ENCODE measurements around the gene GPD1. TPM values are rescaled to one million over a fixed set of nuclear protein-coding genes. Genes with fewer than 3 reads are reported as not detected.

The GPD1 gene
- polyA plus RNA-seq, 12 donors, result 13.8 to 82.5 (median 54.2) TPM; not detected in 1

- DNase-seq, result no peak
Measured at GRCh38 chr12:50090391-50090790, 13.4 kb upstream of the GPD1 start.

DNA sequence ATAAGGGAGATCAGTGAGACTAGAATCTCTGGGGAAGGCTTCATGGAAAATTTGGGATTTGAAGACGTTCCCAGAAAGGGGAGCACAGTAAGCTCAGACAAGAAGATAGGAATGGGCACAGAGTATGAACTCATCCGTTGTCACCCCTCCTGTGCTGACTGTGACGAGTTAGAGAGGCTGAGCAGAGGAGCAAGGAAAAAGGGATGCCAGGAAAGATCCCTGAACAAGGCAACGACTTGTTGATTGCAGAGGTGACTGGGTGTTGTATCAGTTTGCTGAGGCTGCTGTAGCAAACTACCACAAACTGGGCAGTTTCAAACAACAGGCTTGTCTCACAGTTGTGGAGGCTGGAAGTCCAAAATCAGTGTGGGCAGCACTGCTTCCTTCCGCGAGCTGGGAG lies 5.9 kb upstream of the GPD1 start:
- DNase-seq, result no peak

DNA sequence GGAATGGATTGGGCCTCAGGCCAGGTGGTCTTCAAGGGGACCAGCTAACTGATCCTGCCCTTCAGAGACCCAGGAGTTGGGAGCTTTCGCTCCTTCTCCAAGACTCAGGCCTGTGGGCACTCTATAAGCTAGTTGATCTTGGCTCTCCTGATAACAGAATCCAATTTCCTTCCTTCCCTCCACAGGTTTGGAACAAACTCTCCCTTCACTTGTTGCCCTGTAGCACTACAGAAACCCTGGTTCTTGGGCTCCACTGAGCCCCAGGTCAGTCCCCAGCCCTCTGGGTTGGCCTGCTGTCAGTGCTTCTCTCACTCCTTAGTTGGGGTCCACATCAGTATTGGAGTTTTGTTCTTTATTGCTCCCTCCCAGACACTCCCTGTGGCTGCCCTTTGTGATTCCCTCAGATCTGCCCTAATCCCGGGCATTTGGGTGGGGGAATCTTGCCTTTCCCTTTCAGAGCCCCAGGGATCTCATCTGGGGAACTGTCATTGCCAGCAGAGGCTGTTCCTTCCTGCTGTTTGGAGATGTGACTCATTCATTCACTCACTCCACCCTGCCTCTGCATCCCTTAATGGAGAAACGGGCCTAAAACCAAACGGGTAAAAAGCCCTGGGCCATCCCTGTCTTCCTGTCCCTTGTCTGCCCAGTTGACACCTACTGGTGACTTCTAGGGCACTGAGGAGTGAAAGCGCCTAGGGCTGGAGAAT lies 4.4 kb upstream of the GPD1 start:
- DNase-seq, result no peak

GRCh38 chr12:50100561-50100960 lies 3.2 kb upstream of the GPD1 start:
- no peak for DNase-seq

GRCh38 chr12:50101663-50102062 lies 2.1 kb upstream of the GPD1 start:
- no peak for DNase-seq

GRCh38 chr12:50102131-50102531 lies 1.7 kb upstream of the GPD1 start:
- DNase-seq, result no peak

- DNase-seq, result no peak
Measured at GRCh38 chr12:50102646-50103309, 1.0 kb upstream of the GPD1 start.

- DNase-seq, result no peak
Measured at GRCh38 chr12:50103351-50103750, 457 bp upstream of the GPD1 start.

DNA sequence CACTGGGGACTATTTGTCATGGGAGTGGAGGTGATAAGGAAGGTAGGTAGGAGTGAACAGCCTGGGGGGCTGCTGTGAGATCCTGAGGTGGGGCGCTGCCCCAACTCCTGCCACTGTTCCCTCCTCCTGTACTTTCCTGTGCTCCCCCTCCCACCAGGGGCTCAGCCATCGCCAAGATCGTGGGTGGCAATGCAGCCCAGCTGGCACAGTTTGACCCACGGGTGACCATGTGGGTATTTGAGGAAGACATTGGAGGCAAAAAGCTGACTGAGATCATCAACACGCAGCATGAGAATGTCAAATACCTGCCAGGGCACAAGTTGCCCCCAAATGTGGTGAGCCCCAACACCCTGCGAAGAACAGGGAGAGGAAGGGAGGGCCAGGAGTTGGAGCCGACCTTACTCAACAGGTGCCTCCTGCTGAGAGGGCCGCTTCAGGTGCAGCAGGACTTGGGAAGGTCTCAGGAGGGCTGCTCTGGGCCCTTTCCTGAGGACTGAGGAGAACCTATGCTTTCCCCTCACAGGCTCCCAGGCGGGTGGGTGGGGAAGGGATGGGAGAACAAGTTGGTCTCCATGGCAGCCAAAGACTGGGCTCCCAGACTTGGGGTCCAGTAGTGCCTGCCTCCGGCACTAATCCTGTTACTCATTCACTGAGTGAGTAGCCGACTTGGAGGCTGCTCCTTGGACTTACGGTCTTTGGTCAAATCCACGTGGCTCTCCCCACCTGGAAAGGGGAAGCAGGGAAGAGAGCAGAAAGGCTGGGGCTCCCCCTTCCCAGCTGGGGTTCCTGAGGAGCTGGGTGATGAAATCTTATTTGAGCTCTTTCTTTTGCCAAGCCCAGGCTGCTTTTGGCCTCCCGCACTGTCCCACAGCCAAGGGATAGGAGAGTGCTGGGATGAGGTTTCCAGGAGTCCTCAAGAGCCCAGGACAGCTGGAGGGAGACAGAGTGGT lies 884 bp downstream of the GPD1 start:
- peak; percentile 48 for DNase-seq

DNA sequence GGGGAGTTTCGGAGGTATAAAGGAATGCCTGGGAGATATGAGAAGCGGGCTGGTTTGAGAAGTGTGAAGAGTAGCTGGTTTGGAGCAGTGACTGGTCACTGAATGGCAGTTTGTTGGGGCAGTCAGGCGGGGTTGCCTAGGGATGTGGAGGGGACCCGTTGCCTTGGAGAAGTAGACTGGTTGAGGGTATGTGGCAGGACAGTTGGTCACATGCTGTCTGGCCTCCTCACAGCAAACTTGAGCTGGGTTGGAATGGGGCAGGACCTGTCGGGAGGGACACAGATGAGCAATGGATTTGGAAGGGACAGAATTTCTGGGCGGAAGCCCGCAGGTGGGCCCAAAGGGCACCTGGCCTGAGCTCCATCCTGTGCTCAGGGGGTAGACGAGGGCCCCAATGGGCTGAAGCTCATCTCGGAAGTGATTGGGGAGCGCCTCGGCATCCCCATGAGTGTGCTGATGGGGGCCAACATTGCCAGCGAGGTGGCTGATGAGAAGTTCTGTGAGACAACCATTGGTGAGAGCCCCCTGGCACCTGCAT lies 2.2 kb downstream of the GPD1 start:
- DNase-seq, result no peak

- DNase-seq, result no peak
Measured at GRCh38 chr12:50106907-50107306, 3.1 kb downstream of the GPD1 start.

- no peak for DNase-seq
Measured at GRCh38 chr12:50107416-50108268, 3.8 kb downstream of the GPD1 start.

DNA sequence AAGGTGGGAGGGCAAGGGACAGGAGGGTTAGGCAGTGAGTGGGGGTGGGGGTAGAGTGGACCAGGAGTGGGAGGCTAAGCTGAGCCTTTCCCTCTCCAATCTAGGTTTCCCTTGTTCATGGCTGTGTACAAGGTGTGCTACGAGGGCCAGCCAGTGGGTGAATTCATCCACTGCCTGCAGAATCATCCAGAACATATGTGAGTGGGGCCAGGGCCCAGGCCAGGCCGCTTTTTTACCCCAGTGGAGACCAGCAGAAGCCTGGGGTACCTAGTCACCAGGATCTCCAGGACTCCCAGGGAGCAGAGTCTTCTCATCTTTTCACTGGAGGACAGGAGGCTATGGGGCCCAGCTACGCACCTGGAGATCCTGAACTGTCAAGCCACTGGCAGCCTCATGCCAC lies 5.5 kb downstream of the GPD1 start:
- no peak for DNase-seq

DNA sequence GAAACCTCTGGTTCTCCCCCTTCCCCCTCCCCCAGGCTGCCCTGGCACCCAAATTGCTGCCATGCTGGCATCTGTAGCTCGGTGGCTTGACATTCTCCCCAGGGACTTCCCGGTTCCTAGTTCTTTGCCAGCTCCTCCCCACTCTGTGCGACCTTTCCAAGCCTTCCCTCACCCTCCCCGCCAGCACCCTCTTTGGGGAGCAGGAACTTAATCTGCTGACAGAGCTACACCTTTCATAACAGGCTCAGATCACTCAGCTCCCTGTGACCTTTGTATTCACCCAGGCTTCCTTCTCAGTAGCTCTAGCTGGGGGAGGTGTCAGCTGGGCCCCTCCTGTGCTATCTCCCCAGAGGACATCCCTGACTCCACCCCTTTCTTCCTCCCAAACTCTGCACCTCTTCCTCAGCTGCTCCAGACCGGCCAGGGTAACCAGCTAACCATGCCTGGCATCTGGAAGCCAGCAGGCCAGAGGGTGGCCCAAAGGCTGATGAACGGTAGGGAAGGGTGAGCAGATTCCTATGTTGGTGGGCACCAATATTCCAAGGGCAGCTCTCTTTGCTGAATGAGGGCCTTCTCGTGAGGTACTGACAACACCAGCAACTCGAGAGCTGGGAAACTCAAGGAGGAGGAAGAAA lies 6.4 kb downstream of the GPD1 start:
- no peak for DNase-seq

DNA sequence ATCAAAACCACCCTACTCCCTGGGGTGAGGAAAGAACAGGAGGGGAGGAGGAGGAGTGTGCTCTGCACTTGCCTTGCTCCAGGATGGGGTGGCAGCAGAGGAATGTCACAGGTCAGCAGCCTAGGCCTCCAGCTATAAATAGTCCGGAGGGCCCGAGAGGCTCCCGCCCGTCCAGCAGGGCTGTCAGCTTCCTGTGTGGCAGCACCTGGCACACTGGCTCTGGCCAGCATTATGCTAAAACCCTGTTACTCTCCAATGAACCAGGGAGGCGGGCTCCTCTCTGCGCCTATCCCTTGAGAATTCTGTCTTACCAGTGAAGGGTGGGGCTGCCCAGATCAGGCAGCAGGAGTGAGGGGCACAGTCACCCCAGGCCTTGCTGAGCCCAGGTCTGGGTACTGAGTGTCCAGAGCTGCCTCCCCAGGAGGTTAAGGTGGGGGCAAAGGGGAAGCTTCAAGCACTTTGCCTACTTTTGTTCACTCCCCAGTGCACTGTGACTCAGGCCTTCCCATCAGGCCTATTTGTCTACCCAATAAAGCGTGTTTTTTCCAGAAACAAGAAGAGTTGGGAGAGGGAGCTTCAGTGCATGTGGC lies 7.0 kb downstream of the GPD1 start:
- DNase-seq, result no peak

DNA sequence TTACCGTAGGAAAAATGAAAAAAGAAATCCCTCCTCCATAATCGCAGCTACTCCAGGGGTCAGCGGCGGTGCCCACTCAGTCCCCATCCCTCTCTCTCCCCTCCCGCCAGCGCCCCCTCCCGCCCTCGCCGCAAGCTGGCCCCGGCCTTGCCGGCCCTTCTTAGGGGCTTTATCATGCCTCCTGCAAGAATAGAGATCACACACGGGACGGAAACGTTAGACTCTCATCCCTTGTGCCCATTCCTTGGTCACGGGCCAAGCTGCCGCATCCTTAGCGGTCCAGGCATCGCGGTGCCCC lies 7.5 kb downstream of the GPD1 start:
- no peak for DNase-seq

DNA sequence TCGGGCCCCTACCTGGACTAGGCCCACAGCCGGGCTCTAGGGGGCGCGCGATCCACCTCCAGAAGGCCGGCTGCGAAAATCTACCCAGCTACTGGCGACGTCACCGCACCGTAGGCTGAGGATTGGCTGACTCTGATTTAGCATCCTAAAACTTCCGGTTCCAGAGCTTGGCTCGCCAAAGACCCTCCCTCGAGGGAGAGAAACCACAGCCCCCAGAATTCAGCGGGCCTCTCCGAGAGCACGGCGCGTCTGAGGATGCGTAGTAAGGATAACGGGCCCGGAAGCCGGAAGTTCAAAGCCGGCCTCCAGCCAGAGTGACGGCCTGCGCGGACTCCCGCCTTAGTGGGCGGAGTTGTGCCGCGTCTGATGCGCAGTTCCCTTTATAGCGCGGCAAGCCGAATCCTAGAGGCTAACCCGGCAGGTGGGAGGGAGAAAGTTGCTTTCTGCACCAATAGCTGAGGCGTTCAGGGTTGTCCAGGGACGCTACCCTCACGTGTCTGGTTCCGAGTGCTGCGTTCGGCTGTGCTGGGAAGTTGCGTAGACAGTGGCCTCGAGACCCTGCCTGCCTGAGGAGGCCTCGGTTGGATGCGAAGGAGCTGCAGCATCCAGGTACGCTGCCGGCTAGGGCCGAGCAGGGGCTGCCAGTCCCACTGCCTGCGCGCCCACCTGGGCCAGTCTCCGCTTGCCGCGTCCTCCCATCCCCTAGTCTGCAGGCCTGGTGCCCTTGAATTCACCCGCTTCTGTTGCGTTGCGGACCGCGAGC lies 8.1 kb downstream of the GPD1 start, which contains the start of gene COX14:
Gene COX14, plus strand, starts transcription at position 544 of the 763 bp plus-strand sequence. CDS start 7,808 bp downstream, outside the sequence.
- DNase-seq, result peak; percentile 100

- DNase-seq, result no peak
Measured at GRCh38 chr12:50112456-50113218, 8.8 kb downstream of the GPD1 start.

Measured in muscle of arm (tissue), 12 donors.